Measurements from ENCODE around the gene KIAA0408. TPM values are rescaled to one million over a fixed set of nuclear protein-coding genes. Genes with fewer than 3 reads are reported as not detected.
A peak's percentile ranks its signal among the peaks of the same experiment; 100 is the strongest.

KIAA0408 gene
- total RNA-seq, 2 donors from 2014 or later, result 1.5 to 12.9 TPM

GRCh38 chr6:127464881-127465459, 5.8 kb upstream of the KIAA0408 start:
- peak; percentile 89 to 91 for ATAC-seq
- intact Hi-C loops (cut with DNase I), result loop anchor here (5.0 to 10.0 kb wide), 2 partner anchors 80 to 177 kb away; no protein-coding TSS in a partner anchor
- DNase-seq, result peak; percentile 69

- no peak for DNase-seq
- ATAC-seq, result peak; percentile 71 to 95
- intact Hi-C loops (cut with DNase I), result loop anchor here (5.0 to 10.0 kb wide), 2 partner anchors 80 to 178 kb away; no protein-coding TSS in a partner anchor
These were observed 5.1 kb upstream of the KIAA0408 start for GRCh38 chr6:127464161-127464880.

- no peak for ATAC-seq
- intact Hi-C loops (cut with DNase I), result loop anchor here (5.0 to 10.0 kb wide), 2 partner anchors 82 to 179 kb away; no protein-coding TSS in a partner anchor
These were observed 3.9 kb upstream of the KIAA0408 start for GRCh38 chr6:127463056-127463455.

GRCh38 chr6:127462376-127462775, 3.2 kb upstream of the KIAA0408 start:
- intact Hi-C loops (cut with DNase I), result loop anchor here (5.0 to 10.0 kb wide), 2 partner anchors 82 to 180 kb away; no protein-coding TSS in a partner anchor
- ATAC-seq, result no peak
- DNase-seq, result no peak

More at GRCh38 chr6:127463056-127463455, 3.9 kb upstream of the KIAA0408 start:
- no peak for DNase-seq

GRCh38 chr6:127460465-127460864, 1.3 kb upstream of the KIAA0408 start:
- intact Hi-C loops (cut with DNase I), result loop anchor here (5.0 to 10.0 kb wide), 2 partner anchors 84 to 182 kb away; no protein-coding TSS in a partner anchor
- ATAC-seq (no peak), DNase-seq (no peak)

- ATAC-seq (peak; percentile 84 to 91), DNase-seq (peak; percentile 38)
- intact Hi-C loops (cut with DNase I), result no loop called here
These were observed 372 bp downstream of the KIAA0408 start for GRCh38 chr6:127458817-127459216.

- ATAC-seq (no peak), DNase-seq (no peak)
- intact Hi-C loops (cut with DNase I), result no loop called here
These were observed 967 bp downstream of the KIAA0408 start for GRCh38 chr6:127458222-127458621.

GRCh38 chr6:127457456-127458064, 1.6 kb downstream of the KIAA0408 start:
- ATAC-seq (peak; percentile 54 to 84), DNase-seq (no peak)
- intact Hi-C loops (cut with DNase I), result no loop called here

- intact Hi-C loops (cut with DNase I), result no loop called here
These were observed 2.7 kb downstream of the KIAA0408 start for GRCh38 chr6:127456465-127456864.

GRCh38 chr6:127453845-127454619, 5.2 kb downstream of the KIAA0408 start:
- intact Hi-C loops (cut with DNase I), result no loop called here
- DNase-seq (no peak), ATAC-seq (no peak)

More at GRCh38 chr6:127456465-127456864, 2.7 kb downstream of the KIAA0408 start:
- ATAC-seq (no peak), DNase-seq (no peak)

GRCh38 chr6:127452803-127453202, 6.4 kb downstream of the KIAA0408 start:
- intact Hi-C loops (cut with DNase I), result no loop called here
- ATAC-seq (no peak), DNase-seq (no peak)

- DNase-seq (no peak), ATAC-seq (no peak)
- intact Hi-C loops (cut with DNase I), result no loop called here
These were observed 7.8 kb downstream of the KIAA0408 start for GRCh38 chr6:127451388-127451787.

GRCh38 chr6:127447780-127448179, 11.4 kb downstream of the KIAA0408 start:
- intact Hi-C loops (cut with DNase I), result no loop called here
- no peak for ATAC-seq

GRCh38 chr6:127446356-127446755, 12.8 kb downstream of the KIAA0408 start:
- intact Hi-C loops (cut with DNase I), result no loop called here
- no peak for ATAC-seq
- DNase-seq, result no peak

More at GRCh38 chr6:127447780-127448179, 11.4 kb downstream of the KIAA0408 start:
- no peak for DNase-seq

- intact Hi-C loops (cut with DNase I), result no loop called here
- ATAC-seq (no peak), DNase-seq (no peak)
These were observed 17.3 kb downstream of the KIAA0408 start for GRCh38 chr6:127441881-127442280.

GRCh38 chr6:127439718-127440117, 19.5 kb downstream of the KIAA0408 start:
- ATAC-seq (no peak), DNase-seq (no peak)
- intact Hi-C loops (cut with DNase I), result no loop called here

GRCh38 chr6:127436578-127437110, 22.5 kb downstream of the KIAA0408 start:
- intact Hi-C loops (cut with DNase I), result no loop called here
- DNase-seq (no peak), ATAC-seq (no peak)

- no peak for ATAC-seq
- intact Hi-C loops (cut with DNase I), result no loop called here
- DNase-seq, result no peak
These were observed 23.5 kb downstream of the KIAA0408 start for GRCh38 chr6:127435626-127436220.

GRCh38 chr6:127434651-127435050, 24.5 kb downstream of the KIAA0408 start:
- ATAC-seq, result no peak
- DNase-seq, result no peak
- intact Hi-C loops (cut with DNase I), result no loop called here
